ENCODE data around the gene CDCP2.

Gene CDCP2

DNA sequence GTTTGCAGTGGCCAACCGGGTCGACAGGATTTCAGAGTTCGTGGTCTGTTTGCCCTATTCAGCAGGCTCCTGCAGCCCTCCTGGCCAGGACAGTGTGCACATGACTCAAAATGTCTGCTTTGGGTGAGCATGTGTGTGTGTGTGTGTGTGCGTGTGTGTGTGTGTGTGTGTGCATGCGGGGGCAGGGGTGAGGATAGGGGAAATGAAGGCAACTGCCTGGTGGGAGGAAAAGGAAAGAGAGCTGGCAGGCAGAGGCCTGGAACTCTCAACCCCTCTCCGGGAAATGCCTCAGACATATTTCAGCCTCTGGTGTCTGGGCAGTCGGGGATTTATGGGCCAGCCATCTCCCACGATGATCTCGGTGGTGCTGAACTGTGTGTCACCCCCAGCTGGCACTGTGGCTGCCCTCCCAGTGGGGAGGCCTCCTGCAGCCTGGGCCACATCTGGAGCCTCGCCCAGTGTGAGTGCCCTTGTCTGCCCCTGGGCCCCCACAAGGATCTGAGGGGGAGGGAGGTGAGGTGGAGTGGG, 15.2 kb downstream of the CDCP2 start:
- DNase-seq (ENCODE audit: low read depth in 4 of 4, low spot score in 1 of 4) = no peak

DNA sequence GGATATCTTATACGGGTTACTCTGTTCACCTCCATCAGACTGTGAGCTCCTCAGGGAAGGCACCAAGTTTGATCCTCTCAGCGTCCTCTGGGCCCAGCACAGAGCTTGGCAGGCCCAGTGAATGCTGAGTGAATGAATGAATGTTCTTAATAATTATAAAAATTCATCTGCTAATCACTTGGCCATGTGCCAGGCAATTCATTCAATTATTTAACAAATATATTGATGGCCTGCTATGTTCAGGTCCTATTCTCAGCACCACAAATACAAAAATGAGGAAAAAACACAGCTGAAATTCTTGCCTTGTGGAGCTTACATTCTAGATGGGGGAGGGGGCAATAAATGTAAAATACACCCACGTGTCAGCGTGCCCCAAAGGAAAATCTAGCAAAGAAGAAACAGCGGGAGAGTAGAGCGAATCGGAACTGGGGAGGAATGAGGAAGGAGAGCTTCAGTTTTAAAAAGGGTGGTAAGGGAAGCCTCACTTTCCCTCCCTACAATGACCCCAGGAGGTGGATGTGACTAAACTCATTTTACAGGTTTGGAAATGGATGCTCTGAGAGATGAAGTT, 15.8 kb downstream of the CDCP2 start:
- DNase-seq (ENCODE audit: low read depth in 4 of 4, low spot score in 1 of 4) = no peak

DNA sequence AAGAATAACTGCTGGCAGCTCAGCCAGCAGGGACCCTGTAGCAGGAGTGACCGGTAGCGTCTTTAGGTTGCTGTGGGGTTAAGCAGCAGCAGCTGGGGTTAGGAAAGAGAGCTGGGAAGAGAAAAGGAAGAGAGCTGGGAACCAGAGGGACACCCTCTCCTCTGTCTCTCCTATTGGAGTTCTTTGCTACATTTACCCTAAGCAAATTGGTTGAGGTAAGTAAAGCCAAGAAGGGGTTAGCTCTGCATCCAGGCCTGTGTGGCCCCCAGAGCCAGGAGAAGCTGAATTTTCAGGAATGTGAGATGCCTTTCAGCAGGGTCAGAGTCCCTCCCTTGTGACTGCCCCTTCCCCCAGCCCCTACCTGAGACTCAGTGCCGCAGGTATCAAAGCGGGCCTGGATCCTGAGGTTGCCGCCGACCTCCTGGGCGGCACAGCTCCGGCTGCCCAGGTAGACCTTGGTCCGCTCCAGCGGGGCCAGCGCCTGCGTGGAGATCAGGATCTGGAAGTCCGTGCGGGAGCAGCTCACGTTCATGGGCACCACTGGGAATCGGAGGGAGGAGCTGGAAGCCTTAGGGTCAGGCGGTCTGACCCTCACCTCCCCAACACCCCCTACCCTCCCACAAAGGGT, 16.4 kb downstream of the CDCP2 start:
- DNase-seq (ENCODE audit: low read depth in 4 of 4, low spot score in 1 of 4) = no peak

DNA sequence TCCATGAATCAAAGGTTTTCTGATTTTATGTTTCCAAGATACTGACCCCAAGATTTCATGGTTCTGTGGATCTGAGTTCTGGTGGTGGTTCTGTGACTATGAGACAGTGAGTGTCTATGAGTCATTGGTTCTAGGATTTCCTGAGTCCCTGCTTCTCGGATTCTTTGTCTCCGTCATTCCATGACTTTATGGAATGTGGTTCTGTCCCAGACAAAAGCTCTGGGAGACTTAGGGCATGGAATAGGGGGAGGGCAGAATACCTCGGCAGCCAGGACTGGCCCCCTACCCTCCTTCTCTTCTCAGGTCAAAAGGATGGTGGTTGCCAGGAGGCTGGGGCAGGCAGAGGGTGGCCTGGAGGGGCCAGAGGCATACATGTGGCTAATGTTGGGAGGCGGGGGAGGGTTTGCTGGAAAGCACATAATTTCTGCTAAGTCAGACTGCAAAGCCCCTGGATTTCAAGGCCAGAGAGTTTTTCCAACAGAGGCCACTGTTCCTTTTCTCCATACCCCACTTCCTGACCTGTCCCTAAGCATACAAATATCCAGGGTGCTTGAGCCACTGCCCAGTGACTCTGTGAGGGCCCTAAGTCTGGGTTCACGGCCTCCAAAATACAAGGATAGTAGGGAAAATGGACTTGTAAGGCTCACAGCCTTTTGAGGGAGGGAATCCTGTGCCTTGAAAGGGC, 17.2 kb downstream of the CDCP2 start:
- no peak for DNase-seq (ENCODE audit: low read depth in 4 of 4, low spot score in 1 of 4)

DNA sequence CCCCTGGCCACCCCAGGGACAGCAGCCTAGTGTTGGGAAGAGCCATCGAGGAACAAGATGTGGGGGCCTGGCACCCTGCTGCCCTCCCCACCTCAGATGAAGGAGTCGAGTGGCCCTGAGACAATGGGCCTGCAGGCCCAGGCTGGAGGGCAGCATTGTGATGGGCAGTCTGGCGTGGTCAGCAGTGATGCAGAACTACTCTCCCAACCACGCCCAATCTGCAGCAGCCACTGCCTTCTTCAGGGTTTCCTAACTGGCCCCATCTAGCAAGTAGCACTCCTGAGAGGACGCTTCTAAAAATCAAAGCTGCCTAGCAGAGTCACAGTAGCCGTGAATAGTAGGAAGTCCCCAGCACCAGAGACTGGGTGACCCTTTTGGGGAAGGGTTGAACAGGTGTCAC, 18.5 kb downstream of the CDCP2 start:
- DNase-seq (ENCODE audit: low read depth in 4 of 4, low spot score in 1 of 4) = no peak

DNA sequence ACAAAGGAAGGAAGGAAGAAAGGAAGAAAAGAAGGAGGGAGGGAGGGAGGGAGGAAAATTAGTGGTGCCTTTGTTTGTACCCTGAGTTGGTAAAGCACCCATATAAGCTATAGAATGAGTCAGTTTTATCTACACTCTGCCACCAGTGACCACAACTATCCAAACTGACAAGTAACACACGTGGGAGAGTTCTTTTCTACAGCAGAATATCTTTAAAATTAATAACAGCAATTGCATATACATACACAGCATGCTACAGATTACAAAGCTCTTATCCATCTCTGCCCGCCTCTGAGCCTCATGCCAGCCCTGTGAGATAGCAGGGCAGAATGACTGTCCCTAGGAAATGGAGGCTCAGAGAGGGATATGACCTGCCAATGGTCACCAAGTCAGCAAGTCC, 20.3 kb downstream of the CDCP2 start:
- DNase-seq (ENCODE audit: low read depth in 4 of 4, low spot score in 1 of 4) = no peak

DNA sequence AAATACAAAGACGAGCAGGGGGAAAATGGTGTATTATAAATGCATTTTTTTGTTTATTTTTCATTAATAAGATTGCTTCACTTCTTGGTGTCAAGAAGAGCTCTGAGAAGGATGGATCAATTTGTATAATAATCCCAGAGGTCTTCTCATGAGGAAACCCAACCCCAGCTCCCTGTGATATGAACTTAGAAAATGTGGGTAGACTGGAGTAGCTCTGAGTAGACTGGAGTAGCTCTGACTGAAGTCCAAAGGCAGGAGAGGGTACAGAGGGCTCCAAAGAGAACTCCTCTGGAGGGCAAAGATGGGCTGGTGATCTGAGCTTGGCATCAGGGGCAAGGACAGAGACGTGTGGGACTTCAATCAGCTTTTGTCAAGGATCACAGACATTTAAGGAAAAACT, 21.4 kb downstream of the CDCP2 start:
- DNase-seq (ENCODE audit: low read depth in 4 of 4, low spot score in 1 of 4) = no peak

DNA sequence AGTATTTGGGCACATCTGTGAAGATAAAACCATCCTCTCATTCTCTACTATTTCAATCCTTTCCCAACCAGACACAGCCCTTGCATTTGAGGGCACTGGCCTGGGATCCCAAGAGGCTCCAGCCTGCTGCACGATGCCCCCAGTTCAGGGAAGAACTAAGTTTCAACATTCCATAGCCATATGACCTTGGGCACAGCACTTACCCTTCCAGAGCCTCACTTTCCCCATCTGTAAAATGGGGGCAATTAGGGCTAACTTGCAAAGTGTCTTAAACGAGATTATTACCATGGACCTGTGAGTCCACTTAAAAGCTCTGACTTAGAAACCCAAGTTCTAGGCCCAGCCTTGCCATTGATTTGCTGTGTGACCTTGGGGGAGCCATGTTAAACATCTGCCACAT, 22.9 kb downstream of the CDCP2 start:
- DNase-seq (ENCODE audit: low read depth in 4 of 4, low spot score in 1 of 4) = no peak

DNA sequence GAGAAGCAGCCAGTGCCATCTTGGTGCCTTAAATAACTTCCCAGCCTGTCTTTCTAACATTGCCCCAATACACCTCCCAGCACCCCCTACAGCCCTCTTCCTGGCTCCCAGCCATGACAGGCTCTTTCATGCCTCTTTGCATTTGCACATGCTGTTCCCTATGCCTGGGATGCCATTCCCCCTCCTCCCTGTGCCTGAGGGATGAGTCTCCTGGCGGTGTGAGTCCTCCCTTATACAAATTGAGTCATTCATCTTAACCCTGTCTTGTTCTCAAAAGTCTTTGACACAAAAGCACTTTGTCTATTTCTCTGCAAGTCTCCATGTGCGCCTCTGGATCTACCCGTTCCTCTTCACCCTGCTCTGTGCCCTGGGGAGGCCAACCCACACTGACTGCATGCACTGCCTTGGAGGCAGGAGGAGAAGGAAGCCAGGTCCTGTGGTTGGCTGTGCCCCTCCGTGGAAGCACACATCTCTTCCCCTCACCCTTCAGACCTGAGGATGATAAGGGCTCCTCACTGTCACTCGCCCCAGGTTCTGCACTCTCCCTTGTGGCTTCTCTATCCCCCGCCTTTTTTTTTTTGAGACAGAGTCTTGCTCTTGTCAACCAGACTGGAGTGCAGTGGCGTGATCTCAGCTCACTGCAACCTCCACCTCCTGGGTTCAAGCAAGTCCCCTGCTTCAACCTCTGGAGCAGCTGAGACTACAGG, 25.1 kb downstream of the CDCP2 start:
- no peak for DNase-seq (ENCODE audit: low read depth in 4 of 4, low spot score in 1 of 4)

DNA sequence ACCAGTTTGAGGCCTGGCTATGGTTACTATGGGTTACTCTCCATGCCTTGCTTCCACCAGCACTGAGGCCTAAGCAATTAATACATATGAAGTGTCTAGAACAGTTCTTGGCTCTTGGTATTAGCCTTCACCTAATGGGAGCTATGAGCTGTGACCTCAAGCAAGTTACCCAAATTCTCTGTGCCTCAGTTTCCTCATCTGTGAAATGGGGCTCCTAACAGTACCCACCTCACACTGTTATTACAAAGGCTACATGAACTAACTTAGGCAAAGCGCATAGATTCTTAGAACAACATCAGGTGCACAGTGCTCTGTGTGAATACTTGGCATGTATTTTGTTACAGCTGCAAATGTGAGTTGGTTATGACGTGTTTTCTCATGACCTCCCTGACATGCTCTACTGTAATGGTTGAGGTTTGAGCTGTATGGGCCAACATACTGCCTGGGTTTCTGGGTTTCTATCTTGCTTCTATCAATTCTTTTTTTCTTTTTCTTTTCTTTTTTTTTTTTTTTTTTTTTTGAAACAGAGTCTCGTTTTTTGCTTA, 26.5 kb downstream of the CDCP2 start:
- no peak for DNase-seq (ENCODE audit: low read depth in 4 of 4, low spot score in 1 of 4)

DNA sequence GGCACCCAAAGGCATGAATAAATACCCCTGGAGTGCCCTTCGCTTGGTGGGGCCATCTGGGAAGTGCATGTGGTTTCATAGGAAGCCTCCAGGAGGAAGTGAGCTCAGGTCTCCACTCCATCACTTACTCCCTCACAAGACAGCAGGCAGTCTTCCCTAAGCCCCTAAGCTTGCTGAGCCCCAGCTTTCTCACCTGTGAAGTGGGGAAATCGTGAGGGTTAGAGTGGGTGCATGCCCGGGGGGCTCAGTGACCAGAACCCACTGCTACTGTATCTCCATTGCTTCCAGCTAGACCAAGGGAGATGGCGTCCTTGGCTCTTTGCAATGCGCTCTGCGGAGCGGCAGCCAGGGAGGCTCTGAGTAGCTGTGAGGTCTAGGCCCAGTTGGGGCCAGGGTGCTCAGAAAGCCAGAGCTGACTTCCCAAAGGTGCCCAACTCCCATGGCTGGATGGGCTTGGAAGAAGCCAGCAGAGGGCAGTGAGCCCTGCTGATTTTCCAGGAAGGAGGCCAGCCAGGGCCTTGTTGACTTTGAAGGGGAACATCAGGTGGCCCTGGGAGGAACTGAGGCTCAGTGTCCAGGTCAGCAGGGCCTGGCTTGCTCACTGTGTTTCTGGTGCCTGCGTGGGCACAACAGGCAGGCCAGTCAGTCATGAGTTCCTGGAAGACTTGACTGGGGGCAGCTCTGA, 27.3 kb downstream of the CDCP2 start:
- DNase-seq (ENCODE audit: low read depth in 4 of 4, low spot score in 1 of 4) = no peak

DNA sequence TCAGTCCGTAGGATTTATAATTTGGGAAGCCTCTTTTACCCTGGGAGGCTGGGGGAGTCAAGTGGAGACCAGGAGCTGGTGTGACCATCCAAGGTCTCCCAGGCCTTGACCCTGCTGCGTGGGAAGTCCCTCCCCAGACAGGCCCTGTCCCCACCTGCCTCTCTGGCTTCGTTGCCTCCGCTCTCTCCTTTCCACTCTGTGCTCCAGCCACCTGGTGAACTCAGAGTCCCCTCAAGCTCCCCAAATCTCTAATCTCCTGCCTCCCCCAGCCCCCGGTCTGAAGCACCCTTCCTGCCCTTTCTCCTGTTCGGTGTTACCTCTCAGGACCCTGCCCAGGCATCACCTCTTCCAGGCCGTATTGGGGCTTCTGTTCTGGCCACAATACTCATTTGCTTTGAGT, 27.9 kb downstream of the CDCP2 start:
- DNase-seq (ENCODE audit: low read depth in 4 of 4, low spot score in 1 of 4) = no peak

DNA sequence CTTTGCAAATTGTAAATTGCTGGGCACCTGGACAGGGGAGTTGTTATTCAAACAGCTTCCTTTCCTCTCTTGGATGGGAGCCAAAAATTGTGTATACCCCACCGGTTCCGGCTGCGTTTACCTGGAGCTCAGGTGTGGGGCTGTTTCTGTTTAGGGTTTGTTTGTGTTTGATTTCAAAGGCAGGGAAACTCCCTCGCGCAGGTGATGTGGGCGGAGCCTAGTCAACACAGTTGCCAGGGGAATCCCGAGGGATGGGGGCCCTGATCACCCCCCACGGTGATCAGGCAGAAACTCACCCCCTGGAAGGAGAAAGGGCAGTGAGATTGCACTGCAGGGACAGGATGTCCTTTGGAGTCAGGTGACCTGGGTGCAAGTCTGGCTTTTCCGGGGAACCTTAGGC, 28.3 kb downstream of the CDCP2 start:
- DNase-seq (ENCODE audit: low read depth in 4 of 4, low spot score in 1 of 4) = no peak

DNA sequence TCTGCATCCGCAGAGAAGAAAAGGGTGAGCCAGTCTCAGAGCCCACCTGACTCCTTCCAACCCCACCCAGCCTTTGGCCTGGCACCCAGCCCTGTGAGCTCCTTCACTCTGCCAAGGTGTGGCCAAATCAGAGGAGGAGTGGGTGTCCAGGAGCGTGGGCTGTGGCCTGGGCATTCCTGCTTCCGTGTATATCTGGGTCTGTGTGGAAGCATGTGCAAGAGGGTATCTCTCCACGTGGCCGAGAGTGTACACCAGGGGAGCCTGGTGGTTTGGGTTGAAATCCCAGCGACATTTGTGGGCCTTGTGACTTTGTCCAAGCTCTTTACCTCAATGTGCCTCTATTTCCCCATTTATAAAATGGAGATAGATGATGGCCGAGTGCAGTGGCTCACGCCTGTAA, 29.8 kb downstream of the CDCP2 start:
- no peak for DNase-seq (ENCODE audit: low read depth in 4 of 4, low spot score in 1 of 4)

DNA sequence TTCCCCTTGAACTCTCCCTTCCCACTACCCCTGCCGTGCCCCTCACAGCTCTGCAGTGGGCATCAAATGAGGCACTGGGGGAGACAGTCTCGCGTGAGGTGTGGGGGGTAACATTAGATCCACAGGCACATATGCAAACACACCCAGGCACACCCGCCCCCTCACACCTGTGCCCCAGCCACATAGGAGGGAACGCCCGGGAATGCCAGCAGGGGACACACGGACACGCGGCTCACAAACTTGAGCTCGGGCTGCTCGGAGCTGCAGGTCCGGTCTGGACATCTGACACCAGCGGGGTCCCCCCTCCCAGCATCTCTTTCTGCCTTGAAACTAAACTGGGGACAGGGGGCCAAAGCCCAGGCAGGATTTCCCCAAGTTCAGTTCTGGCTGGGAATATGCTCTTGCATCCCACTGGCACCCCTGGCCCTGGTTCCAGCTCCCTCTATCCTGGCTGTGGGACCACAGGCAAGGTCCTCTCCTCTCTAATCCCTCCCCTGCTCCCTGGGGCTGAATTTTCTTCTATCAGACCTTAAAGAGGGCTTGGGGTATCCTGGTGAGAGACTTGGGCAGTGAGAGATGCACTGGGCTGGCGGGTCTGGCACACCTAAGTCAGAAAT, 30.6 kb downstream of the CDCP2 start:
- no peak for DNase-seq (ENCODE audit: low read depth in 4 of 4, low spot score in 1 of 4)

DNA sequence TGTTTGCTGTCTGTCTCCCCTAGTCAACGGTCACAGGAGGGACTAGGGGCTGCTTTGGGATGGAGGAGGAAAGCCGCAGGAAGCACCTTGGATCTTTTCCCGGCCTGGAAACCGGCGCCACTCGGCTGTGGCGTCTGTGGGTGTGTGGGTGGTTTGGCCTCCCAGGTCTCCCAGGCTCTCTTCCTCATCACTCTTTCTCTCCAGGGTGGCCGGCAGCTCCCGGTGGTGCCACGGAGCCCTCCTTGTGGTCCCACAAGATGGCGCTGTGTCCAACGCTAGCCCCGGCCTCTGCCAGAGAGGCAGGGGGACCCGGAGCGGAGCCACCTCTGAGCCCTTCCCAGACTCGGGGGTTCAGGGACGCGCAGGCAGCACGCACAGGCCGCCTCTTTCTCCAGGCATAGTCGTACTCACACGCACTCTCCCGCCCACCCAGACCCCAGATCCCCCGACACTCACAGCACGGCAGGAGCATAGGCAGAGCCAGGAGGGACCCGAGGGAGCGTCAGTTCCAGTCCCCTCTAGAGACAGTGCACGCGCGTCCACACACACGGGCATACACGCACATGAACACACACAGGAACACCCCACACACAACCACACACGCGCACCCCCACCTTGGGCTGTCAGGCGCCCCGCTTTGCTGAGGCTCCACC, 31.2 kb downstream of the CDCP2 start:
- peak; percentile 44 to 53 (median 46) for DNase-seq (ENCODE audit: low read depth in 4 of 4, low spot score in 1 of 4)

DNA sequence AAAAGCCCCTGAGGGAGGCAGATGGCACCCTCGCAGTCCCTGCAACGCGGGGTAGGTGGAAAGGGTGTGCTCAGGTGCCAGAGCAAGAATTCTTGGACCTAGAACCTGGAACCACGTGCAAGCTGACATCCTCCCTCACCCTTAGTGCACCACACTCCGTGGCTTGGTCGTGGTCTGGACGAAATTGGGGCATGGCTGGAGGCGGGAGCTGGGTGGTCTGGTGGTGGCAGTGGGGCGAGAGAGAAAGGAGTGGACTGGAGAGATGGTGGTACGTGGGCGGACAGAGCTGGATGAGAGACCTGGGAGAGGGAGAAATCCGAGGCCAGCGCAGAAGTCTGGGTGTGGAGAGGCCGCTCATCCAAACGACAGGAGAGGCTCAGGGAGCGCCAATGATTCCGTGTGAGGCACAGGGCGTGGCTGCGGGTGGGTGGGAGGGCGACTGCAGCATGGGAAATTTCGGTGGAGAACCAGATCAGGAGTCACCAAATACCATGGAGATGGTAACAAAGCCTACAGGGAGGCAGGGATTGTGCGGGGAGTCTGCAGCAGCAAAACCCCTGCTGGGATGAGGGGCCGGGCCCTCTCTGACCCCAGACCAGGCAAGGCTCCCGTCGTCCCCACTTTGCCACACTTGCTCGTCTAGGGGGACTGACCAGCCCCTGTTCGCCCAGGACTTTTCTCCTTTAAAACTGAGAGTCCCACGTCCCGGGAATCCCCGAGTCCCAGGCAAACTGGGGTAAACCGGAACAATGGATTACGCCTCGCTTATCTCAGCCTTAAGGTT, 31.9 kb downstream of the CDCP2 start:
- no peak for DNase-seq (ENCODE audit: low read depth in 4 of 4, low spot score in 1 of 4)

DNA sequence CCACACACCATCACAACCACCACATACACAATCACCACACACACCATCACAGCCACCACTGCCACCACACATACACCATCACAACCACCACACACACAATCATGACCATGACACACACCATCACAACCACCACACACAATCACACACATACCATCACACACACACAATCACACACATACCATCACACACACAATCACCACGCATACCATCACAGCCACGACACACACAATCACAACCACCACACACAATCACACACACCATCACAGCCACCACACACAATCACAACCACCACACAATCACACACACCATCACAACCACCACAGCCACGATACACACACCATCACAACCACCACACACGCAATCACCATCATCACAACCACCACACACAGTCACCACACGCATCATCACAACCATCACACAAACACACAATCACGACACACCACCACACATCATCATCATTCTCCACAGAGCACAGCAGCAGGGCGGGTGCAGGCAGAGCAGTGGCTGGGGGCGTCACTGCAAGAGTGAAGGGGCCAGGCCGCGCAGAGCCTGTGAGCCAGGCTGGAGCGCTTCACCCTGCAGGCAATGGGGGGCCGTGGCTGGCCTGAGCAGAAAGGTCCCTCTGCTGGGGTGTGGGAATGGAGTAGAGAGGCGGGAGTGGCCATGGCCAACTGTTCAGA, 32.6 kb downstream of the CDCP2 start:
- DNase-seq (ENCODE audit: low read depth in 4 of 4, low spot score in 1 of 4) = no peak

DNA sequence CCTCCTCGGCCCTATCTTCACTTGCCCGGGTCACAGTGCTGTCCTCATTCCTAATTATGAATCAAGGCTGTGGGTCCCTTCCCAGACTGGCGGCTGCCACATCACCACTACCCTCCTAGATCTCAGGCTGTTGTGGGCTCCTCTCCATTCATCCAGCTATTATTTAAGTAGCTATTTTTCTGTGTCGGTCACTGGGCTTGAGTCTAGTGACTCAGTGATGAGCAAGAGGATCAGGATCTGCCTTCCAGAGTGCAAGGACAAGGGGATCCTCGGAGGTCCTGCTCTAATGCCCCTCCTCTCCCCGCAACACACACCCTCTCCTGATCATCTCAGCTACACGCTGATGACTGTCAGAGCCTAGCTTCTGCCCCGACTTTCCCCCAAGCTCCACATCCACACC, 34.1 kb downstream of the CDCP2 start:
- DNase-seq (ENCODE audit: low read depth in 4 of 4, low spot score in 1 of 4) = no peak
